Effector memory CD4-positive, alpha-beta T cell (primary cell): ENCODE measurements around the gene TRABD2A.
"Not testable (repeated sequence)": the region's sequence is repeated elsewhere in the genome, so short reads cannot be mapped to it uniquely, and the experiment has no call there.

Experiments
- DNase-seq, 3 donors: peaks; one replicate each; pipeline ENCODE4 v3.0.0-alpha.2; 2020
- H3K27ac ChIP-seq: 2 replicates; pipeline ENCODE4 v1.7.0; 2013; ENCODE audit warnings: mild to moderate bottlenecking, low read length, moderate library complexity; ENCODE audit not compliant: insufficient read depth, poor library complexity, severe bottlenecking
- H3K27me3 ChIP-seq: replicated peaks from 2 replicates; pipeline ENCODE4 v1.7.0; 2013; ENCODE audit warnings: mild to moderate bottlenecking, low read length; ENCODE audit not compliant: insufficient read depth, control insufficient read depth, poor library complexity, severe bottlenecking
- H3K36me3 ChIP-seq: 2 replicates; pipeline ENCODE4 v1.7.0; 2013; ENCODE audit warnings: mild to moderate bottlenecking, low read length, moderate library complexity; ENCODE audit not compliant: control insufficient read depth, insufficient read depth
- H3K4me1 ChIP-seq: 2 replicates; pipeline ENCODE4 v1.7.0; 2013; ENCODE audit warnings: low read length, mild to moderate bottlenecking; ENCODE audit not compliant: control insufficient read depth, insufficient read depth, poor library complexity, severe bottlenecking
- H3K4me3 ChIP-seq: 2 replicates; pipeline ENCODE4 v1.7.0; 2013; ENCODE audit warnings: low read length, low read depth, mild to moderate bottlenecking; ENCODE audit not compliant: insufficient read depth, poor library complexity, severe bottlenecking
- H3K9me3 ChIP-seq: 2 replicates; pipeline ENCODE4 v1.7.0; 2013; ENCODE audit warnings: mild to moderate bottlenecking, low read length, moderate library complexity; ENCODE audit not compliant: control insufficient read depth
- total RNA-seq, 3 donors: gene quantifications; one replicate each; lab custom pipeline; 2026; lab: John Stamatoyannopoulos, UW

The TRABD2A gene
- total RNA-seq = 101 to 190 (median 138) reads per million in 3 donors

GRCh38 chr2:84880645-84881521 lies at the start of gene TRABD2A:
TRABD2A (minus strand) TSS chr2:84881084; CDS start chr2:84881039, 45 bp downstream.
- peak within 1 kb of the TSS; percentile 85 for H3K4me3 ChIP-seq
- no peaks in the 10 kb centered on the region for H3K27me3 ChIP-seq
- peaks cover 15% of the 10 kb centered on the region for H3K4me1 ChIP-seq
- no peaks in the 10 kb centered on the region for H3K36me3 ChIP-seq
- no peaks in the 10 kb centered on the region for H3K9me3 ChIP-seq
- peak; percentile 37 to 46 (median 40) for DNase-seq
- peak within 1 kb of the TSS; percentile 75 for H3K27ac ChIP-seq

GRCh38 chr2:84927275-84927627 lies 46.4 kb upstream of the TRABD2A start:
- no peaks in the 10 kb centered on the region for H3K9me3 ChIP-seq
- no peak overlapping the region for H3K27ac ChIP-seq
- H3K4me3 ChIP-seq = peak overlapping the region; percentile 67

GRCh38 chr2:84925724-84926376 lies 45.0 kb upstream of the TRABD2A start:
- Histone ChIP-seq H3K36me3 (no peaks in the 10 kb centered on the region), H3K4me1 (peaks cover 20% of the 10 kb centered on the region), H3K27ac (peak overlapping the region; percentile 11), H3K4me3 (peak overlapping the region; percentile 67), H3K9me3 (no peaks in the 10 kb centered on the region), H3K27me3 (no peaks in the 10 kb centered on the region)
- DNase-seq = peak; percentile 95 to 98 (median 96)

More at GRCh38 chr2:84927275-84927627, 46.4 kb upstream of the TRABD2A start:
- DNase-seq = no peak
- no peaks in the 10 kb centered on the region for H3K36me3 ChIP-seq
- peaks cover 20% of the 10 kb centered on the region for H3K4me1 ChIP-seq
- H3K27me3 ChIP-seq = no peaks in the 10 kb centered on the region

GRCh38 chr2:84925336-84925723 lies 44.4 kb upstream of the TRABD2A start:
- H3K36me3 ChIP-seq = no peaks in the 10 kb centered on the region
- no peaks in the 10 kb centered on the region for H3K27me3 ChIP-seq
- no peak overlapping the region for H3K4me3 ChIP-seq
- peak overlapping the region; percentile 8 for H3K27ac ChIP-seq
- DNase-seq = no peak
- peaks cover 20% of the 10 kb centered on the region for H3K4me1 ChIP-seq
- no peaks in the 10 kb centered on the region for H3K9me3 ChIP-seq

- Histone ChIP-seq H3K27me3 (no peaks in the 10 kb centered on the region), H3K27ac (peak overlapping the region; percentile 65), H3K36me3 (no peaks in the 10 kb centered on the region), H3K4me1 (peaks cover 23% of the 10 kb centered on the region), H3K9me3 (no peaks in the 10 kb centered on the region), H3K4me3 (peak overlapping the region; percentile 11)
- DNase-seq = peak in 2 of 3 donors; percentile 31 to 43
Observed at GRCh38 chr2:84924173-84925106, 43.6 kb upstream of the TRABD2A start.

GRCh38 chr2:84923009-84923408 lies 42.1 kb upstream of the TRABD2A start:
- no peak overlapping the region for H3K27ac ChIP-seq
- H3K4me1 ChIP-seq = peaks cover 25% of the 10 kb centered on the region
- H3K36me3 ChIP-seq = no peaks in the 10 kb centered on the region
- H3K9me3 ChIP-seq = no peaks in the 10 kb centered on the region
- H3K27me3 ChIP-seq = no peaks in the 10 kb centered on the region
- no peak for DNase-seq
- no peak overlapping the region for H3K4me3 ChIP-seq

GRCh38 chr2:84919885-84920580 lies 39.1 kb upstream of the TRABD2A start:
- DNase-seq = no peak
- Histone ChIP-seq H3K27me3 (no peaks in the 10 kb centered on the region), H3K9me3 (no peaks in the 10 kb centered on the region), H3K27ac (peak overlapping the region; percentile 18), H3K4me1 (peaks cover 11% of the 10 kb centered on the region), H3K4me3 (no peak overlapping the region), H3K36me3 (no peaks in the 10 kb centered on the region)

- no peak for DNase-seq
- Histone ChIP-seq H3K27me3 (no peaks in the 10 kb centered on the region), H3K36me3 (no peaks in the 10 kb centered on the region), H3K27ac (no peak overlapping the region), H3K9me3 (no peaks in the 10 kb centered on the region), H3K4me3 (no peak overlapping the region), H3K4me1 (peaks cover 4% of the 10 kb centered on the region)
Observed at GRCh38 chr2:84918430-84918829, 37.5 kb upstream of the TRABD2A start.

- not testable (repeated sequence) for H3K27me3 ChIP-seq, H3K4me3 ChIP-seq, H3K9me3 ChIP-seq, H3K4me1 ChIP-seq, DNase-seq, H3K36me3 ChIP-seq, H3K27ac ChIP-seq
Observed at GRCh38 chr2:84917821-84918220, 36.9 kb upstream of the TRABD2A start.
